Memory B cell (primary cell): ENCODE results near the gene MAEA.

ENCODE experiments used
- ATAC-seq: fragments of 150-1000 bp; cut with Tn5 transposase; 2 replicates; pipeline ENCODE4 v1.10.0; 2021; ENCODE audit warnings: low read depth, mild to moderate bottlenecking, moderate library complexity
- DNase-seq, 2 donors: peaks; one replicate each; pipeline ENCODE4 v3.0.0; 2022; ENCODE audit warnings: low spot score in 2 of 2
- H3K27ac Mint-ChIP-seq: one replicate; pipeline ENCODE4 v1.8.0; 2022; ENCODE audit warnings: mild to moderate bottlenecking, moderate library complexity, mixed read lengths
- H3K27me3 Mint-ChIP-seq: one replicate; pipeline ENCODE4 v1.8.0; 2022; ENCODE audit warnings: mixed read lengths
- H3K36me3 Mint-ChIP-seq: one replicate; pipeline ENCODE4 v1.8.0; 2022; ENCODE audit warnings: mild to moderate bottlenecking, mixed read lengths
- H3K4me1 Mint-ChIP-seq: one replicate; pipeline ENCODE4 v1.8.0; 2022; ENCODE audit warnings: mixed read lengths
- H3K4me3 Mint-ChIP-seq: one replicate; pipeline ENCODE4 v1.8.0; 2022; ENCODE audit warnings: mild to moderate bottlenecking, moderate library complexity, mixed read lengths
- H3K9me3 Mint-ChIP-seq: one replicate; pipeline ENCODE4 v1.8.0; 2022; ENCODE audit warnings: mixed read lengths

Gene MAEA

GRCh38 chr4:1310031-1310795 is 20.5 kb downstream of the MAEA start:
- H3K9me3 Mint-ChIP-seq = peaks cover 1% of the 10 kb centered on the region
- peaks cover 24% of the 10 kb centered on the region for H3K36me3 Mint-ChIP-seq

GRCh38 chr4:1310796-1311631 is 21.3 kb downstream of the MAEA start:
- ATAC-seq (no peak), DNase-seq (no peak)
- Mint-ChIP-seq H3K4me1 (peaks cover 36% of the 10 kb centered on the region), H3K36me3 (peaks cover 23% of the 10 kb centered on the region), H3K27me3 (no peaks in the 10 kb centered on the region), H3K27ac (no peak overlapping the region), H3K4me3 (peak overlapping the region; percentile 17), H3K9me3 (peaks cover 1% of the 10 kb centered on the region)

More at GRCh38 chr4:1310031-1310795, 20.5 kb downstream of the MAEA start:
- no peak for DNase-seq
- H3K27ac Mint-ChIP-seq = no peak overlapping the region
- ATAC-seq = no peak
- no peaks in the 10 kb centered on the region for H3K27me3 Mint-ChIP-seq
- peak overlapping the region; percentile 3 for H3K4me3 Mint-ChIP-seq
- H3K4me1 Mint-ChIP-seq = peaks cover 40% of the 10 kb centered on the region

GRCh38 chr4:1312821-1313640 is 23.3 kb downstream of the MAEA start:
- ATAC-seq (no peak), DNase-seq (no peak)
- Mint-ChIP-seq H3K36me3 (peaks cover 30% of the 10 kb centered on the region), H3K9me3 (peaks cover 1% of the 10 kb centered on the region), H3K4me1 (peaks cover 22% of the 10 kb centered on the region), H3K4me3 (no peak overlapping the region), H3K27me3 (no peaks in the 10 kb centered on the region), H3K27ac (no peak overlapping the region)

- H3K4me1 Mint-ChIP-seq = peaks cover 6% of the 10 kb centered on the region
- H3K36me3 Mint-ChIP-seq = peaks cover 32% of the 10 kb centered on the region
- no peak overlapping the region for H3K4me3 Mint-ChIP-seq
- H3K27ac Mint-ChIP-seq = no peak overlapping the region
- ATAC-seq (no peak), DNase-seq (no peak)
- H3K9me3 Mint-ChIP-seq = peaks cover 1% of the 10 kb centered on the region
- H3K27me3 Mint-ChIP-seq = no peaks in the 10 kb centered on the region
Measured at GRCh38 chr4:1315306-1315705, 25.6 kb downstream of the MAEA start.

GRCh38 chr4:1315836-1316536 is 26.3 kb downstream of the MAEA start:
- DNase-seq = no peak
- Mint-ChIP-seq H3K27me3 (no peaks in the 10 kb centered on the region), H3K27ac (no peak overlapping the region), H3K9me3 (peaks cover 1% of the 10 kb centered on the region), H3K4me3 (no peak overlapping the region), H3K36me3 (peaks cover 34% of the 10 kb centered on the region), H3K4me1 (peaks cover 6% of the 10 kb centered on the region)
- no peak for ATAC-seq

GRCh38 chr4:1316537-1317168 is 27.0 kb downstream of the MAEA start:
- H3K4me1 Mint-ChIP-seq = peaks cover 6% of the 10 kb centered on the region
- H3K27ac Mint-ChIP-seq = no peak overlapping the region
- no peak for DNase-seq
- peaks cover 1% of the 10 kb centered on the region for H3K9me3 Mint-ChIP-seq
- ATAC-seq = no peak
- H3K4me3 Mint-ChIP-seq = no peak overlapping the region
- peaks cover 38% of the 10 kb centered on the region for H3K36me3 Mint-ChIP-seq
- H3K27me3 Mint-ChIP-seq = no peaks in the 10 kb centered on the region

GRCh38 chr4:1317177-1318045 is 27.7 kb downstream of the MAEA start:
- H3K9me3 Mint-ChIP-seq = peaks cover 1% of the 10 kb centered on the region
- H3K4me3 Mint-ChIP-seq = no peak overlapping the region
- peaks cover 36% of the 10 kb centered on the region for H3K36me3 Mint-ChIP-seq
- DNase-seq = no peak
- H3K27ac Mint-ChIP-seq = no peak overlapping the region
- H3K4me1 Mint-ChIP-seq = peaks cover 6% of the 10 kb centered on the region
- H3K27me3 Mint-ChIP-seq = no peaks in the 10 kb centered on the region
- ATAC-seq = no peak

- ATAC-seq (no peak), DNase-seq (no peak)
- peaks cover 1% of the 10 kb centered on the region for H3K9me3 Mint-ChIP-seq
- H3K27ac Mint-ChIP-seq = no peak overlapping the region
- no peaks in the 10 kb centered on the region for H3K27me3 Mint-ChIP-seq
- peaks cover 6% of the 10 kb centered on the region for H3K4me1 Mint-ChIP-seq
- peaks cover 33% of the 10 kb centered on the region for H3K36me3 Mint-ChIP-seq
- H3K4me3 Mint-ChIP-seq = no peak overlapping the region
Measured at GRCh38 chr4:1318046-1318375, 28.3 kb downstream of the MAEA start.

- DNase-seq (no peak), ATAC-seq (no peak)
- H3K9me3 Mint-ChIP-seq = peaks cover 1% of the 10 kb centered on the region
- peaks cover 31% of the 10 kb centered on the region for H3K36me3 Mint-ChIP-seq
- H3K4me3 Mint-ChIP-seq = no peak overlapping the region
- H3K27me3 Mint-ChIP-seq = no peaks in the 10 kb centered on the region
- H3K27ac Mint-ChIP-seq = no peak overlapping the region
- peaks cover 6% of the 10 kb centered on the region for H3K4me1 Mint-ChIP-seq
Measured at GRCh38 chr4:1318488-1319213, 29.0 kb downstream of the MAEA start.

GRCh38 chr4:1321486-1321885 is 31.8 kb downstream of the MAEA start:
- H3K27me3 Mint-ChIP-seq = no peaks in the 10 kb centered on the region
- DNase-seq (no peak), ATAC-seq (no peak)
- H3K4me1 Mint-ChIP-seq = peaks cover 6% of the 10 kb centered on the region
- H3K9me3 Mint-ChIP-seq = no peaks in the 10 kb centered on the region
- H3K27ac Mint-ChIP-seq = peak overlapping the region; percentile 28
- H3K36me3 Mint-ChIP-seq = peaks cover 25% of the 10 kb centered on the region
- no peak overlapping the region for H3K4me3 Mint-ChIP-seq

GRCh38 chr4:1321946-1322650 is 32.4 kb downstream of the MAEA start:
- Mint-ChIP-seq H3K27ac (no peak overlapping the region), H3K27me3 (no peaks in the 10 kb centered on the region), H3K4me3 (no peak overlapping the region), H3K36me3 (peaks cover 25% of the 10 kb centered on the region), H3K9me3 (no peaks in the 10 kb centered on the region), H3K4me1 (peaks cover 6% of the 10 kb centered on the region)
- ATAC-seq (no peak), DNase-seq (no peak)

- no peak overlapping the region for H3K27ac Mint-ChIP-seq
- no peaks in the 10 kb centered on the region for H3K9me3 Mint-ChIP-seq
- peaks cover 3% of the 10 kb centered on the region for H3K4me1 Mint-ChIP-seq
- peaks cover 17% of the 10 kb centered on the region for H3K36me3 Mint-ChIP-seq
- no peaks in the 10 kb centered on the region for H3K27me3 Mint-ChIP-seq
- ATAC-seq (no peak), DNase-seq (no peak)
- H3K4me3 Mint-ChIP-seq = no peak overlapping the region
Measured at GRCh38 chr4:1323280-1323634, 33.6 kb downstream of the MAEA start.
